Breast epithelium (tissue), 4 donors: ENCODE data around the gene TMC8. TPM values are rescaled to one million over a fixed set of nuclear protein-coding genes. Genes with fewer than 3 reads are reported as not detected.

Source experiments
- DNase-seq, 2 donors: peaks; one replicate each; pipeline ENCODE4 v3.0.0-alpha.2; 2019; ENCODE audit warnings: low spot score in 2 of 2
- H3K27ac ChIP-seq, 2 donors: fragments of 200-600 bp; sonication (generic) in 1 of 2; one replicate each; pipeline ENCODE4 v1.5.1; 2016 to 2019; ENCODE audit warnings: mild to moderate bottlenecking in 1 of 2
- H3K27me3 ChIP-seq, 2 donors: fragments of 200-600 bp; sonication (generic) in 1 of 2; one replicate each; pipeline versions ENCODE4 v1.5.1 to v1.6.0; 2017 to 2019; ENCODE audit warnings: control low read depth in 1 of 2, mild to moderate bottlenecking in 1 of 2
- H3K36me3 ChIP-seq: fragments of 200-600 bp; one replicate; pipeline ENCODE4 v1.5.1; 2019
- H3K4me1 ChIP-seq, 2 donors: fragments of 200-600 bp; sonication (generic); one replicate each; pipeline ENCODE4 v1.5.1; 2016 to 2019; ENCODE audit warnings: control low read depth in 1 of 2
- H3K4me3 ChIP-seq, 3 donors: fragments of 200-600 bp; sonication (generic); 1 replicate in 2 of 3; 2 replicates in 1 of 3; pipeline ENCODE4 v1.5.1; 2016 to 2019; ENCODE audit warnings: mild to moderate bottlenecking in 3 of 3, moderate library complexity in 2 of 3
- H3K9me3 ChIP-seq, 2 donors: fragments of 200-600 bp; sonication (generic) in 1 of 2; one replicate each; pipeline ENCODE4 v1.5.1; 2016 to 2019; ENCODE audit warnings: control low read depth in 1 of 2
- CTCF ChIP-seq, 3 donors: fragments of 450-650 bp; IDR thresholded peaks; one replicate each; pipeline ENCODE4 v1.5.1; 2016 to 2017; ENCODE audit warnings: antibody characterized with exemption in 3 of 3, mild to moderate bottlenecking in 3 of 3, moderate library complexity in 3 of 3
- POLR2A ChIP-seq: fragments of 450-650 bp; IDR thresholded peaks from one replicate; pipeline ENCODE4 v1.6.1; 2016; ENCODE audit warnings: antibody characterized with exemption, mild to moderate bottlenecking, moderate library complexity
- POLR2AphosphoS5 ChIP-seq, 3 donors: sonication (generic); formaldehyde crosslinking; IDR thresholded peaks; one replicate each; pipeline ENCODE4 v1.6.1; 2017; ENCODE audit warnings: antibody characterized with exemption in 3 of 3
- intact Hi-C: fragments of 100-400 bp; cut with DNase I; formaldehyde crosslinking; loops from one replicate; pipeline ENCODE4 v1.15.1; 2023; ENCODE audit warnings: low total_unique reads
- total RNA-seq, 3 donors: library from RNA; depleted of rRNA; stranded (reverse); fragments of >200 nt; gene quantifications; one replicate each; pipeline ENCODE4 v1.1.0, GENCODE V29; 2016

The TMC8 gene
- total RNA-seq, 3 donors from 2014 or later, result 4.2 to 9.9 (median 8.8) TPM

- H3K27me3 ChIP-seq, result no peaks in the 10 kb centered on the region
- H3K9me3 ChIP-seq, result no peaks in the 10 kb centered on the region
- H3K36me3 ChIP-seq, result no peaks in the 10 kb centered on the region
- no peak for TF ChIP-seq POLR2A
- no peak for TF ChIP-seq POLR2AphosphoS5 (IDR thresholded peaks at IDR 0.05)
- no peak for TF ChIP-seq CTCF (IDR thresholded peaks at IDR 0.05)
- no peak overlapping the region for H3K27ac ChIP-seq
- H3K4me1 ChIP-seq, result no peaks in the 10 kb centered on the region
- DNase-seq, result no peak
- H3K4me3 ChIP-seq, result no peak overlapping the region
- intact Hi-C loops, result loop anchor here (5.0 to 10.0 kb wide), 2 partner anchors 64 to 142 kb away; no protein-coding TSS in a partner anchor
Observed at GRCh38 chr17:78110363-78111015, 20.1 kb upstream of the TMC8 start.

GRCh38 chr17:78111016-78111726, 19.4 kb upstream of the TMC8 start:
- Histone ChIP-seq H3K36me3 (no peaks in the 10 kb centered on the region), H3K27ac (no peak overlapping the region), H3K9me3 (no peaks in the 10 kb centered on the region), H3K4me3 (no peak overlapping the region), H3K4me1 (no peaks in the 10 kb centered on the region), H3K27me3 (no peaks in the 10 kb centered on the region)
- DNase-seq, result no peak
- intact Hi-C loops, result loop anchor here (5.0 to 10.0 kb wide), 2 partner anchors 64 to 141 kb away; no protein-coding TSS in a partner anchor
- no peak for TF ChIP-seq POLR2AphosphoS5 (IDR thresholded peaks at IDR 0.05)
- TF ChIP-seq CTCF (IDR thresholded peaks at IDR 0.05), result no peak
- no peak for TF ChIP-seq POLR2A

GRCh38 chr17:78111727-78112517, 18.6 kb upstream of the TMC8 start:
- intact Hi-C loops, result loop anchor here (5.0 to 10.0 kb wide), 2 partner anchors 63 to 140 kb away; no protein-coding TSS in a partner anchor

GRCh38 chr17:78112518-78113471, 17.8 kb upstream of the TMC8 start:
- TF ChIP-seq POLR2AphosphoS5 (IDR thresholded peaks at IDR 0.05) (peak in 2 of 3 donors; percentile 26 to 37), POLR2A (no peak), CTCF (IDR thresholded peaks at IDR 0.05) (peak; percentile 95 to 98 (median 96))
- H3K27ac ChIP-seq, result no peak overlapping the region
- no peaks in the 10 kb centered on the region for H3K9me3 ChIP-seq
- H3K36me3 ChIP-seq, result no peaks in the 10 kb centered on the region
- intact Hi-C loops, result loop anchor here (5.0 to 10.0 kb wide), 2 partner anchors 62 to 140 kb away; no protein-coding TSS in a partner anchor
- no peak overlapping the region for H3K4me3 ChIP-seq
- H3K4me1 ChIP-seq, result no peaks in the 10 kb centered on the region
- H3K27me3 ChIP-seq, result no peaks in the 10 kb centered on the region
- peak in 1 of 2 donors; percentile 75 for DNase-seq

More at GRCh38 chr17:78111727-78112517, 18.6 kb upstream of the TMC8 start:
- Histone ChIP-seq H3K27ac (no peak overlapping the region), H3K27me3 (no peaks in the 10 kb centered on the region), H3K4me1 (no peaks in the 10 kb centered on the region), H3K4me3 (no peak overlapping the region), H3K9me3 (no peaks in the 10 kb centered on the region), H3K36me3 (no peaks in the 10 kb centered on the region)
- TF ChIP-seq POLR2A (no peak), POLR2AphosphoS5 (IDR thresholded peaks at IDR 0.05) (no peak), CTCF (IDR thresholded peaks at IDR 0.05) (no peak)
- DNase-seq, result no peak
